Tibial nerve (tissue), 4 donors: ENCODE measurements around the gene TOMM34.

Experiments
- EP300 ChIP-seq, 2 donors: sonication (generic); formaldehyde crosslinking; IDR thresholded peaks; one replicate each; pipeline ENCODE4 v1.6.1; 2017; ENCODE audit warnings: antibody characterized with exemption in 2 of 2, mild to moderate bottlenecking in 1 of 2
- POLR2A ChIP-seq, 2 donors: fragments of 450-650 bp; IDR thresholded peaks; one replicate each; pipeline ENCODE4 v1.6.1; 2017; ENCODE audit warnings: antibody characterized with exemption in 2 of 2, mild to moderate bottlenecking in 2 of 2, moderate library complexity in 2 of 2
- TF ChIP-seq, protein P1 (sequence below), 5 experiments: fragments of 200-600 bp in 3 of 5; fragments of 450-650 bp in 2 of 5; sonication (generic) in 3 of 5; IDR thresholded peaks; one replicate each; pipeline ENCODE4 v1.5.1; 2016 to 2019; ENCODE audit warnings: antibody characterized with exemption in 5 of 5, mild to moderate bottlenecking in 3 of 5, moderate library complexity in 2 of 5

DNA sequence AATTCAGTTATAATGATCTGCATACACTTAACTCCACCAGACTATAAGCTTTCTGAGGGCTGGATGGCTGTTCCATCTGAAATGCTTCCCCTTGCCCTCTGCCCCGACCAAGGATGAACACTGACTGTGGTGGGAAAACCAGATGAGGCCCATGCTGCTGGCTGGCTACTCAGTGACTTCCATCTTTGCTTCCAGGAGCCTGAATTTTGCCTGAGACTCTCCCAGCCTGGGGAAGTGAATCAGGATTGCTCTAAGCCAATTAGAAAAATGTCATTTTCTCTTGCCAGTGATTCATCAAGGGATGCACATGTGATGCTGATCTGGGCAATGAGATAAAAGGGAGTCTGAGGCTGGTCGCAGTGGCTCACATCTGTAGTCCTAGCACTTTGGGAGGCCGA lies 1.7 kb upstream of the TOMM34 start:
- TF ChIP-seq, protein P1, sequence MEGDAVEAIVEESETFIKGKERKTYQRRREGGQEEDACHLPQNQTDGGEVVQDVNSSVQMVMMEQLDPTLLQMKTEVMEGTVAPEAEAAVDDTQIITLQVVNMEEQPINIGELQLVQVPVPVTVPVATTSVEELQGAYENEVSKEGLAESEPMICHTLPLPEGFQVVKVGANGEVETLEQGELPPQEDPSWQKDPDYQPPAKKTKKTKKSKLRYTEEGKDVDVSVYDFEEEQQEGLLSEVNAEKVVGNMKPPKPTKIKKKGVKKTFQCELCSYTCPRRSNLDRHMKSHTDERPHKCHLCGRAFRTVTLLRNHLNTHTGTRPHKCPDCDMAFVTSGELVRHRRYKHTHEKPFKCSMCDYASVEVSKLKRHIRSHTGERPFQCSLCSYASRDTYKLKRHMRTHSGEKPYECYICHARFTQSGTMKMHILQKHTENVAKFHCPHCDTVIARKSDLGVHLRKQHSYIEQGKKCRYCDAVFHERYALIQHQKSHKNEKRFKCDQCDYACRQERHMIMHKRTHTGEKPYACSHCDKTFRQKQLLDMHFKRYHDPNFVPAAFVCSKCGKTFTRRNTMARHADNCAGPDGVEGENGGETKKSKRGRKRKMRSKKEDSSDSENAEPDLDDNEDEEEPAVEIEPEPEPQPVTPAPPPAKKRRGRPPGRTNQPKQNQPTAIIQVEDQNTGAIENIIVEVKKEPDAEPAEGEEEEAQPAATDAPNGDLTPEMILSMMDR (IDR thresholded peaks at IDR 0.05) = no peak
- TF ChIP-seq EP300 (IDR thresholded peaks at IDR 0.05) (no peak), POLR2A (IDR thresholded peaks at IDR 0.05) (no peak)
